Vagina (tissue), 2 donors: Measurements from ENCODE around the gene IDUA. TPM values are rescaled to one million over a fixed set of nuclear protein-coding genes. Genes with fewer than 3 reads are reported as not detected.

Experiments
- DNase-seq, 2 donors: peaks; one replicate each; pipeline ENCODE4 v3.0.0-alpha.2; 2017; ENCODE audit errors: extremely low spot score in 2 of 2
- H3K27ac ChIP-seq: fragments of 200-600 bp; sonication (generic); one replicate; pipeline ENCODE4 v1.5.1; 2019
- H3K27me3 ChIP-seq: fragments of 200-600 bp; sonication (generic); one replicate; pipeline ENCODE4 v1.5.1; 2019
- H3K36me3 ChIP-seq, 2 donors: fragments of 200-600 bp; sonication (generic); one replicate each; pipeline ENCODE4 v1.5.1; 2017 to 2019
- H3K4me1 ChIP-seq: fragments of 200-600 bp; sonication (generic); one replicate; pipeline ENCODE4 v1.5.1; 2019
- H3K4me3 ChIP-seq, 2 donors: fragments of 200-600 bp; sonication (generic); 1 replicate in 1 of 2; 2 replicates in 1 of 2; pipeline ENCODE4 v1.5.1; 2016 to 2019
- H3K9me3 ChIP-seq: fragments of 200-600 bp; sonication (generic); one replicate; pipeline ENCODE4 v1.5.1; 2019
- CTCF ChIP-seq, 3 experiments: fragments of 450-650 bp in 2 of 3; fragments of 200-600 bp in 1 of 3; sonication (generic) in 1 of 3; IDR thresholded peaks; one replicate each; pipeline ENCODE4 v1.5.1; 2017 to 2019; ENCODE audit warnings: antibody characterized with exemption in 3 of 3, mild to moderate bottlenecking in 2 of 3, moderate library complexity in 2 of 3
- POLR2A ChIP-seq, 2 donors: fragments of 450-650 bp; IDR thresholded peaks; one replicate each; pipeline ENCODE4 v1.6.1; 2017; ENCODE audit warnings: antibody characterized with exemption in 2 of 2, mild to moderate bottlenecking in 2 of 2, moderate library complexity in 2 of 2
- POLR2AphosphoS5 ChIP-seq, 2 donors: sonication (generic); formaldehyde crosslinking; IDR thresholded peaks; one replicate each; pipeline ENCODE4 v1.9.0; 2017; ENCODE audit warnings: antibody characterized with exemption in 2 of 2, mild to moderate bottlenecking in 2 of 2, low read depth in 1 of 2; ENCODE audit not compliant: insufficient read depth in 1 of 2
- intact Hi-C: fragments of 100-400 bp; cut with DNase I; formaldehyde crosslinking; loops from one replicate; pipeline ENCODE4 v1.15.1; 2023
- total RNA-seq: library from RNA; depleted of rRNA; stranded (reverse); fragments of >200 nt; gene quantifications from one replicate; pipeline ENCODE4 v1.2.3, GENCODE V29; 2016

IDUA gene
- total RNA-seq, 1 donor from 2014 or later, result 28.0 TPM

GRCh38 chr4:1019729-1020470 is 33.1 kb downstream of the IDUA start:
- no peaks in the 10 kb centered on the region for H3K9me3 ChIP-seq
- H3K4me3 ChIP-seq, result no peak overlapping the region
- TF ChIP-seq CTCF (IDR thresholded peaks at IDR 0.05) (no peak), POLR2AphosphoS5 (IDR thresholded peaks at IDR 0.05; ENCODE audit: insufficient read depth in 1 of 2, low read depth in 1 of 2) (no peak), POLR2A (IDR thresholded peaks at IDR 0.05) (no peak)
- H3K36me3 ChIP-seq, result peaks cover 0 to 6% of the 10 kb centered on the region in 2 donors
- no peak overlapping the region for H3K27ac ChIP-seq
- H3K4me1 ChIP-seq, result no peaks in the 10 kb centered on the region
- H3K27me3 ChIP-seq, result no peaks in the 10 kb centered on the region
- intact Hi-C loops, result no loop called here
- no peak for DNase-seq

- DNase-seq, result no peak
- Histone ChIP-seq H3K27ac (no peak overlapping the region), H3K9me3 (no peaks in the 10 kb centered on the region), H3K4me3 (no peak overlapping the region), H3K27me3 (no peaks in the 10 kb centered on the region), H3K36me3 (peaks cover 0 to 8% of the 10 kb centered on the region in 2 donors), H3K4me1 (no peaks in the 10 kb centered on the region)
- no peak for TF ChIP-seq POLR2A (IDR thresholded peaks at IDR 0.05)
- TF ChIP-seq CTCF (IDR thresholded peaks at IDR 0.05), result no peak
- no peak for TF ChIP-seq POLR2AphosphoS5 (IDR thresholded peaks at IDR 0.05; ENCODE audit: insufficient read depth in 1 of 2, low read depth in 1 of 2)
- intact Hi-C loops, result no loop called here
Observed at GRCh38 chr4:1021386-1022050, 34.7 kb downstream of the IDUA start.

GRCh38 chr4:1022051-1022738 is 35.4 kb downstream of the IDUA start:
- no peak for TF ChIP-seq POLR2A (IDR thresholded peaks at IDR 0.05)
- no peak for TF ChIP-seq POLR2AphosphoS5 (IDR thresholded peaks at IDR 0.05; ENCODE audit: insufficient read depth in 1 of 2, low read depth in 1 of 2)
- no peak for TF ChIP-seq CTCF (IDR thresholded peaks at IDR 0.05)
- no peak for DNase-seq
- H3K4me1 ChIP-seq, result no peaks in the 10 kb centered on the region
- no peak overlapping the region for H3K4me3 ChIP-seq
- H3K27me3 ChIP-seq, result no peaks in the 10 kb centered on the region
- peaks cover 0 to 8% of the 10 kb centered on the region in 2 donors for H3K36me3 ChIP-seq
- H3K27ac ChIP-seq, result no peak overlapping the region
- intact Hi-C loops, result no loop called here
- H3K9me3 ChIP-seq, result no peaks in the 10 kb centered on the region

GRCh38 chr4:1022739-1023066 is 35.9 kb downstream of the IDUA start:
- Histone ChIP-seq H3K27me3 (no peaks in the 10 kb centered on the region), H3K36me3 (peaks cover 0 to 8% of the 10 kb centered on the region in 2 donors), H3K9me3 (no peaks in the 10 kb centered on the region), H3K4me1 (no peaks in the 10 kb centered on the region), H3K4me3 (no peak overlapping the region), H3K27ac (no peak overlapping the region)
- DNase-seq, result no peak
- intact Hi-C loops, result no loop called here
- TF ChIP-seq CTCF (IDR thresholded peaks at IDR 0.05), result no peak
- TF ChIP-seq POLR2AphosphoS5 (IDR thresholded peaks at IDR 0.05; ENCODE audit: insufficient read depth in 1 of 2, low read depth in 1 of 2), result no peak
- TF ChIP-seq POLR2A (IDR thresholded peaks at IDR 0.05), result no peak
